IMR-90 (cell line): ENCODE data around the gene RBM46.

ENCODE experiments used
- CEBPB ChIP-seq: IDR thresholded peaks from 2 replicates; pipeline ENCODE4 v1.6.1; 2012; ENCODE audit warnings: low read depth, low read length, improper control_type of control experiment
- CTCF ChIP-seq: conservative IDR thresholded peaks from 2 replicates; pipeline ENCODE4 v1.5.1; 2012; ENCODE audit warnings: mild to moderate bottlenecking, low read depth, low read length, improper control_type of control experiment
- ELK1 ChIP-seq: fragments of 150-350 bp; IDR thresholded peaks from 2 replicates; pipeline ENCODE4 v1.6.1; 2016; ENCODE audit warnings: low read depth, mild to moderate bottlenecking, low read length, moderate library complexity, borderline replicate concordance
- MAZ ChIP-seq: IDR thresholded peaks from 2 replicates; pipeline ENCODE4 v1.6.1; 2012; ENCODE audit warnings: low read depth, mild to moderate bottlenecking, low read length, improper control_type of control experiment, moderate library complexity, borderline replicate concordance
- MXI1 ChIP-seq: IDR thresholded peaks from 2 replicates; pipeline ENCODE4 v1.6.1; 2012; ENCODE audit warnings: low read depth, mild to moderate bottlenecking, low read length, moderate library complexity, borderline replicate concordance
- NFE2L2 ChIP-seq: fragments of 150-350 bp; IDR thresholded peaks from 2 replicates; pipeline ENCODE4 v1.6.1; 2016; ENCODE audit warnings: low read depth, mild to moderate bottlenecking, low read length
- POLR2A ChIP-seq: IDR thresholded peaks from 2 replicates; pipeline ENCODE4 v1.6.1; 2012; ENCODE audit warnings: mild to moderate bottlenecking, low read depth, low read length
- RAD21 ChIP-seq: IDR thresholded peaks from 2 replicates; pipeline ENCODE4 v1.6.1; 2012; ENCODE audit warnings: low read length, improper control_type of control experiment
- RFX5 ChIP-seq: IDR thresholded peaks from 2 replicates; pipeline ENCODE4 v1.8.0; 2012; ENCODE audit warnings: low read depth, mild to moderate bottlenecking, low read length, moderate library complexity
- SMC3 ChIP-seq: fragments of 150-350 bp; IDR thresholded peaks from 2 replicates; pipeline ENCODE4 v1.6.1; 2016; ENCODE audit warnings: low read depth, mild to moderate bottlenecking, antibody characterized with exemption, low read length, moderate library complexity
- USF2 ChIP-seq: fragments of 150-350 bp; IDR thresholded peaks from 2 replicates; pipeline ENCODE4 v1.6.1; 2017; ENCODE audit warnings: mild to moderate bottlenecking, antibody characterized with exemption, low read length, low read depth

- TF ChIP-seq NFE2L2 (no peak), MAZ (no peak), CTCF (no peak), CEBPB (no peak), POLR2A (no peak), ELK1 (no peak), RFX5 (no peak), USF2 (no peak), RAD21 (no peak), SMC3 (no peak), MXI1 (no peak)
These were observed 37.3 kb upstream of the RBM46 start, which contains the start of gene LRAT for GRCh38 chr4:154743683-154744340.
